Spinal cord (tissue), 10 donors: ENCODE measurements around the gene ZNF865. TPM values are rescaled to one million over a fixed set of nuclear protein-coding genes. Genes with fewer than 3 reads are reported as not detected.

Experiments
- DNase-seq, 6 donors: peaks; one replicate each; pipeline versions ENCODE4 v3.0.0 to v3.0.0-alpha.2; 2013 to 2015; ENCODE audit warnings: low spot score in 6 of 6, low read depth in 4 of 6
- H3K27ac ChIP-seq: one replicate; pipeline ENCODE4 v1.5.1; 2013; ENCODE audit warnings: low read depth, low read length, control low read depth
- H3K27me3 ChIP-seq: one replicate; pipeline ENCODE4 v1.6.1; 2013; ENCODE audit warnings: low read length; ENCODE audit not compliant: control insufficient read depth, insufficient read depth
- H3K36me3 ChIP-seq: one replicate; pipeline ENCODE4 v1.6.1; 2013; ENCODE audit warnings: low read length; ENCODE audit not compliant: control insufficient read depth, insufficient read depth
- H3K4me1 ChIP-seq: one replicate; pipeline ENCODE4 v1.6.1; 2013; ENCODE audit warnings: low read length; ENCODE audit not compliant: control insufficient read depth, insufficient read depth
- H3K4me3 ChIP-seq: one replicate; pipeline ENCODE4 v1.5.1; 2013; ENCODE audit warnings: low read depth, low read length, control low read depth
- H3K9me3 ChIP-seq: one replicate; pipeline ENCODE4 v1.6.1; 2013; ENCODE audit warnings: low read length; ENCODE audit not compliant: control insufficient read depth, insufficient read depth
- WGBS: methylation state at CpG from one replicate; pipeline ENCODE4 v1.1.5; 2013; ENCODE audit warnings: missing lambda C conversion rate; ENCODE audit not compliant: insufficient coverage; 5-methylcytosine and 5-hydroxymethylcytosine counted together
- polyA plus RNA-seq, 2 donors: library from polyadenylated mRNA; unstranded; fragments of 120-200 nt; gene quantifications; one replicate each; pipeline ENCODE4 v1.2.1, GENCODE V29; 2013; ENCODE audit not compliant: insufficient read length in 2 of 2
- total RNA-seq, 2 donors: library from RNA; depleted of rRNA in 1 of 2; stranded (reverse); fragments of 120-200 nt in 1 of 2; fragments of >200 nt in 1 of 2; gene quantifications; one replicate each; pipeline versions ENCODE4 v1.2.3 to v1.2.4, GENCODE V29; 2013 to 2014
- donor health status: healthy.

Gene ZNF865
- total and polyA plus RNA-seq, 4 donors: 1.4 to 15.4 (median 8.5) TPM

GRCh38 chr19:55585658-55586339 is 19.6 kb upstream of the ZNF865 start:
- Histone ChIP-seq H3K27me3 (no peaks in the 10 kb centered on the region), H3K9me3 (no peaks in the 10 kb centered on the region), H3K4me3 (peak overlapping the region; percentile 44), H3K27ac (peak overlapping the region; percentile 86), H3K36me3 (no peaks in the 10 kb centered on the region), H3K4me1 (peaks cover 35% of the 10 kb centered on the region)
- peak in 3 of 6 donors; percentile 87 to 97 (median 95) for DNase-seq
- WGBS: 2% methylated on average over 36 of the region's 36 CpGs

GRCh38 chr19:55586976-55587668 is 18.3 kb upstream of the ZNF865 start:
- peaks cover 10% of the 10 kb centered on the region for H3K36me3 ChIP-seq
- peak in 4 of 6 donors; percentile 86 to 98 (median 92) for DNase-seq
- H3K4me3 ChIP-seq: peak overlapping the region; percentile 45
- no peaks in the 10 kb centered on the region for H3K27me3 ChIP-seq
- WGBS: under 1% methylated on average over 24 of the region's 40 CpGs
- H3K9me3 ChIP-seq: no peaks in the 10 kb centered on the region
- H3K4me1 ChIP-seq: peaks cover 27% of the 10 kb centered on the region
- H3K27ac ChIP-seq: peak overlapping the region; percentile 78

- DNase-seq: no peak
- no peaks in the 10 kb centered on the region for H3K9me3 ChIP-seq
- H3K36me3 ChIP-seq: peaks cover 23% of the 10 kb centered on the region
- peaks cover 27% of the 10 kb centered on the region for H3K4me1 ChIP-seq
- H3K27ac ChIP-seq: no peak overlapping the region
- 95% methylated on average over 8 of the region's 8 CpGs for WGBS
- H3K27me3 ChIP-seq: no peaks in the 10 kb centered on the region
- H3K4me3 ChIP-seq: no peak overlapping the region
These were observed 16.7 kb upstream of the ZNF865 start for GRCh38 chr19:55588738-55589137.

- DNase-seq: no peak
- H3K27me3 ChIP-seq: no peaks in the 10 kb centered on the region
- WGBS: 55% methylated on average over 7 of the region's 7 CpGs
- no peak overlapping the region for H3K27ac ChIP-seq
- no peaks in the 10 kb centered on the region for H3K9me3 ChIP-seq
- peaks cover 34% of the 10 kb centered on the region for H3K36me3 ChIP-seq
- H3K4me3 ChIP-seq: no peak overlapping the region
- peaks cover 27% of the 10 kb centered on the region for H3K4me1 ChIP-seq
These were observed 15.3 kb upstream of the ZNF865 start for GRCh38 chr19:55590109-55590508.

- H3K27ac ChIP-seq: no peak overlapping the region
- H3K27me3 ChIP-seq: no peaks in the 10 kb centered on the region
- no peak for DNase-seq
- 100% methylated on average over 1 of the region's 10 CpGs for WGBS
- no peak overlapping the region for H3K4me3 ChIP-seq
- peaks cover 39% of the 10 kb centered on the region for H3K36me3 ChIP-seq
- H3K9me3 ChIP-seq: no peaks in the 10 kb centered on the region
- H3K4me1 ChIP-seq: peaks cover 23% of the 10 kb centered on the region
These were observed 14.8 kb upstream of the ZNF865 start for GRCh38 chr19:55590617-55591016.

GRCh38 chr19:55591555-55591954 is 13.9 kb upstream of the ZNF865 start:
- H3K9me3 ChIP-seq: no peaks in the 10 kb centered on the region
- no peak overlapping the region for H3K27ac ChIP-seq
- peaks cover 47% of the 10 kb centered on the region for H3K36me3 ChIP-seq
- 64% methylated on average over 5 of the region's 10 CpGs for WGBS
- H3K27me3 ChIP-seq: no peaks in the 10 kb centered on the region
- peaks cover 14% of the 10 kb centered on the region for H3K4me1 ChIP-seq
- peak in 1 of 6 donors; percentile 27 for DNase-seq
- H3K4me3 ChIP-seq: no peak overlapping the region

GRCh38 chr19:55592391-55593090 is 12.9 kb upstream of the ZNF865 start:
- H3K36me3 ChIP-seq: peaks cover 53% of the 10 kb centered on the region
- no peak overlapping the region for H3K4me3 ChIP-seq
- H3K9me3 ChIP-seq: no peaks in the 10 kb centered on the region
- 80% methylated on average over 73 of the region's 73 CpGs for WGBS
- H3K27me3 ChIP-seq: no peaks in the 10 kb centered on the region
- DNase-seq: no peak
- peaks cover 4% of the 10 kb centered on the region for H3K4me1 ChIP-seq
- no peak overlapping the region for H3K27ac ChIP-seq

- H3K4me3 ChIP-seq: no peak overlapping the region
- peaks cover 59% of the 10 kb centered on the region for H3K36me3 ChIP-seq
- no peak for DNase-seq
- no peaks in the 10 kb centered on the region for H3K4me1 ChIP-seq
- H3K9me3 ChIP-seq: no peaks in the 10 kb centered on the region
- H3K27me3 ChIP-seq: no peaks in the 10 kb centered on the region
- WGBS: 67% methylated on average over 68 of the region's 68 CpGs
- no peak overlapping the region for H3K27ac ChIP-seq
These were observed 12.2 kb upstream of the ZNF865 start for GRCh38 chr19:55593096-55593772.

- H3K27me3 ChIP-seq: no peaks in the 10 kb centered on the region
- no peak for DNase-seq
- 85% methylated on average over 3 of the region's 4 CpGs for WGBS
- no peak overlapping the region for H3K4me3 ChIP-seq
- H3K9me3 ChIP-seq: no peaks in the 10 kb centered on the region
- H3K27ac ChIP-seq: no peak overlapping the region
- H3K36me3 ChIP-seq: peaks cover 59% of the 10 kb centered on the region
- peaks cover 3% of the 10 kb centered on the region for H3K4me1 ChIP-seq
These were observed 10.4 kb upstream of the ZNF865 start for GRCh38 chr19:55594996-55595545.
